ENCODE measurements around the gene ALG3. TPM values are rescaled to one million over a fixed set of nuclear protein-coding genes. Genes with fewer than 3 reads are reported as not detected.

The ALG3 gene
- total and polyA plus RNA-seq, 10 donors, result 18.7 to 59.0 (median 25.7) TPM

GRCh38 chr3:184200825-184201224 is 47.9 kb downstream of the ALG3 start:
- intact Hi-C loops (cut with DNase I; ENCODE audit: low total_unique reads), result no loop called here
- no peak for DNase-seq
- TF ChIP-seq POLR2AphosphoS5 (IDR thresholded peaks at IDR 0.05), result no peak
- TF ChIP-seq POLR2A (IDR thresholded peaks at IDR 0.05), result no peak
- no peak for TF ChIP-seq CTCF (IDR thresholded peaks at IDR 0.05 in 8 of 11, conservative IDR thresholded peaks at IDR 0.05 in 3 of 11)
- Histone ChIP-seq H3K9me3 (no peaks in the 10 kb centered on the region), H3K4me1 (no peaks in the 10 kb centered on the region), H3K27ac (no peak overlapping the region), H3K27me3 (replicated peaks in 1 of 7) (peaks cover 0 to 8% (median 0%) of the 10 kb centered on the region in 7 donors), H3K4me3 (no peak overlapping the region), H3K36me3 (peaks cover 0 to 10% (median 5%) of the 10 kb centered on the region in 6 donors)

- Histone ChIP-seq H3K27ac (no peak overlapping the region), H3K9me3 (no peaks in the 10 kb centered on the region), H3K36me3 (peaks cover 4 to 34% (median 27%) of the 10 kb centered on the region in 6 donors), H3K4me1 (no peaks in the 10 kb centered on the region), H3K4me3 (no peak overlapping the region), H3K27me3 (replicated peaks in 1 of 7) (no peaks in the 10 kb centered on the region)
- intact Hi-C loops (cut with DNase I; ENCODE audit: low total_unique reads), result no loop called here
- no peak for DNase-seq
- 88 to 95% (median 91%) methylated on average over 9 of the region's 9 CpGs for WGBS, 5 donors
- TF ChIP-seq POLR2AphosphoS5 (IDR thresholded peaks at IDR 0.05) (no peak), CTCF (IDR thresholded peaks at IDR 0.05 in 8 of 11, conservative IDR thresholded peaks at IDR 0.05 in 3 of 11) (no peak), POLR2A (IDR thresholded peaks at IDR 0.05) (no peak)
Measured at GRCh38 chr3:184198509-184198908, 50.3 kb downstream of the ALG3 start.

GRCh38 chr3:184196536-184196935 is 52.2 kb downstream of the ALG3 start:
- no peak for DNase-seq
- H3K4me3 ChIP-seq, result no peak overlapping the region
- WGBS, 5 donors, result 85 to 100% (median 90%) methylated on average over 2 to 6 of the region's 6 CpGs
- intact Hi-C loops (cut with DNase I; ENCODE audit: low total_unique reads), result no loop called here
- H3K36me3 ChIP-seq, result peaks cover 4 to 53% (median 46%) of the 10 kb centered on the region in 6 donors
- no peaks in the 10 kb centered on the region for H3K27me3 ChIP-seq (replicated peaks in 1 of 7)
- no peak overlapping the region for H3K27ac ChIP-seq
- no peaks in the 10 kb centered on the region for H3K9me3 ChIP-seq
- no peaks in the 10 kb centered on the region for H3K4me1 ChIP-seq
- no peak for TF ChIP-seq POLR2AphosphoS5 (IDR thresholded peaks at IDR 0.05)
- no peak for TF ChIP-seq POLR2A (IDR thresholded peaks at IDR 0.05)
- TF ChIP-seq CTCF (IDR thresholded peaks at IDR 0.05 in 8 of 11, conservative IDR thresholded peaks at IDR 0.05 in 3 of 11), result no peak

GRCh38 chr3:184193991-184194539 is 54.7 kb downstream of the ALG3 start:
- no peak overlapping the region for H3K4me3 ChIP-seq
- no peak overlapping the region for H3K27ac ChIP-seq
- no peak for DNase-seq
- intact Hi-C loops (cut with DNase I; ENCODE audit: low total_unique reads), result no loop called here
- 80 to 95% (median 86%) methylated on average over 5 to 9 of the region's 9 CpGs for WGBS, 5 donors
- TF ChIP-seq POLR2AphosphoS5 (IDR thresholded peaks at IDR 0.05) (no peak), CTCF (IDR thresholded peaks at IDR 0.05 in 8 of 11, conservative IDR thresholded peaks at IDR 0.05 in 3 of 11) (no peak), POLR2A (IDR thresholded peaks at IDR 0.05) (no peak)
- peaks cover 0 to 10% (median 0%) of the 10 kb centered on the region in 6 donors for H3K4me1 ChIP-seq
- H3K36me3 ChIP-seq, result peaks cover 4 to 78% (median 70%) of the 10 kb centered on the region in 6 donors
- no peaks in the 10 kb centered on the region for H3K27me3 ChIP-seq (replicated peaks in 1 of 7)
- no peaks in the 10 kb centered on the region for H3K9me3 ChIP-seq

All from spleen (tissue), 11 donors.